Left lung (tissue), 10 donors: Measurements from ENCODE around the gene PCNX2. TPM values are rescaled to one million over a fixed set of nuclear protein-coding genes. Genes with fewer than 3 reads are reported as not detected.

Experiments used
- ATAC-seq: fragments of 200-7000 bp; cut with Tn5 transposase; one replicate; pipeline ENCODE4 v1.9.1; 2020; ENCODE audit warnings: moderate library complexity
- DNase-seq, 4 donors: peaks; one replicate each; pipeline ENCODE4 v3.0.0-alpha.2; 2013 to 2020
- H3K27ac ChIP-seq, 2 donors: fragments of 200-600 bp; sonication (generic) in 1 of 2; one replicate each; pipeline versions ENCODE4 v1.5.0 to v1.8.0; 2020 to 2021
- H3K27me3 ChIP-seq, 2 donors: fragments of 200-600 bp; sonication (generic) in 1 of 2; one replicate each; pipeline versions ENCODE4 v1.5.0 to v1.8.0; 2020 to 2021
- H3K36me3 ChIP-seq, 2 donors: fragments of 200-600 bp; sonication (generic) in 1 of 2; one replicate each; pipeline versions ENCODE4 v1.5.0 to v1.8.0; 2020 to 2021
- H3K4me1 ChIP-seq, 2 donors: fragments of 200-600 bp; one replicate each; pipeline ENCODE4 v1.8.0; 2021
- H3K4me3 ChIP-seq, 2 donors: fragments of 200-600 bp; sonication (generic) in 1 of 2; one replicate each; pipeline versions ENCODE4 v1.5.0 to v1.8.0; 2020 to 2021; ENCODE audit warnings: mild to moderate bottlenecking in 1 of 2
- H3K9me3 ChIP-seq, 2 donors: fragments of 200-600 bp; sonication (generic) in 1 of 2; one replicate each; pipeline versions ENCODE4 v1.5.0 to v1.8.0; 2020 to 2021
- intact Hi-C, 2 donors: fragments of 100-400 bp; cut with DNase I; formaldehyde crosslinking; loops; one replicate each; pipeline versions ENCODE4 v1.11.2 to v1.14.2; 2022
- polyA plus RNA-seq, 6 donors: library from polyadenylated mRNA; unstranded; fragments of 120-200 nt; gene quantifications; one replicate each; pipeline ENCODE4 v1.2.1, GENCODE V29; 2013; ENCODE audit not compliant: insufficient read length in 6 of 6
- total RNA-seq, 2 donors: library from RNA; stranded (reverse); fragmentation: NEBNext Ultra II Directional; extraction: Animal tissue kit (Norgen Biotek cat#: 25700); gene quantifications; one replicate each; pipeline ENCODE4 v1.2.1, GENCODE V29; 2021
- TF ChIP-seq, protein P1 (sequence below), 2 donors: fragments of 200-600 bp; sonication (generic) in 1 of 2; IDR thresholded peaks; one replicate each; pipeline versions ENCODE4 v1.5.0 to v1.8.0; 2021; ENCODE audit warnings: antibody characterized with exemption in 2 of 2
- donor health status: DM: no; HTN: yes; CAD: no.
- donor health status: DM: no; HTN: no; CAD: no.

Gene PCNX2
- total and polyA plus RNA-seq, 8 donors, result 9.2 to 14.7 (median 11.3) TPM

DNA sequence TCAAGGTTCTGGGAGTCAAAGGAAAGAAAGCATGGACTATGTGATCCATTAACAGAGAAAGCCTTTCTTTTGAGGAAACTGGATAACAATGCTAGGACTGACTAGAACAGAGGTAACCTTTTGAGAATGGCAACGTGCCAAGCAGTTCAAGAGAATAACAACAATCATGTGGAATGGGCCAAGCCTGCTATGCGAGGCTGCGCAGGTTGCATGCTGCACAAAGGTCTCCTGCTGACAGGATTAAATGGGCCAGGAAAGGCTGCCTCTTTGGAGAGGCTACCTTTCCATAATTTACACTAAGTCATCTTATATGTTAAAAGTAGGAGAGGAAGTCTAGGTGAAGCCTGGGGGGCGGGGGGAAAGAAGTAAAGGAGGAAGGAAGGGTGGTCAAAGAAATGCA lies 5.8 kb downstream of the PCNX2 start:
- peaks cover 0 to 3% of the 10 kb centered on the region in 2 donors for H3K27me3 ChIP-seq
- intact Hi-C loops, result no loop called here
- H3K4me1 ChIP-seq, result peaks cover 0 to 10% of the 10 kb centered on the region in 2 donors
- H3K36me3 ChIP-seq, result no peaks in the 10 kb centered on the region
- TF ChIP-seq, protein P1, sequence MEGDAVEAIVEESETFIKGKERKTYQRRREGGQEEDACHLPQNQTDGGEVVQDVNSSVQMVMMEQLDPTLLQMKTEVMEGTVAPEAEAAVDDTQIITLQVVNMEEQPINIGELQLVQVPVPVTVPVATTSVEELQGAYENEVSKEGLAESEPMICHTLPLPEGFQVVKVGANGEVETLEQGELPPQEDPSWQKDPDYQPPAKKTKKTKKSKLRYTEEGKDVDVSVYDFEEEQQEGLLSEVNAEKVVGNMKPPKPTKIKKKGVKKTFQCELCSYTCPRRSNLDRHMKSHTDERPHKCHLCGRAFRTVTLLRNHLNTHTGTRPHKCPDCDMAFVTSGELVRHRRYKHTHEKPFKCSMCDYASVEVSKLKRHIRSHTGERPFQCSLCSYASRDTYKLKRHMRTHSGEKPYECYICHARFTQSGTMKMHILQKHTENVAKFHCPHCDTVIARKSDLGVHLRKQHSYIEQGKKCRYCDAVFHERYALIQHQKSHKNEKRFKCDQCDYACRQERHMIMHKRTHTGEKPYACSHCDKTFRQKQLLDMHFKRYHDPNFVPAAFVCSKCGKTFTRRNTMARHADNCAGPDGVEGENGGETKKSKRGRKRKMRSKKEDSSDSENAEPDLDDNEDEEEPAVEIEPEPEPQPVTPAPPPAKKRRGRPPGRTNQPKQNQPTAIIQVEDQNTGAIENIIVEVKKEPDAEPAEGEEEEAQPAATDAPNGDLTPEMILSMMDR (IDR thresholded peaks at IDR 0.05), result no peak
- H3K9me3 ChIP-seq, result no peaks in the 10 kb centered on the region
- DNase-seq, result no peak
- no peak overlapping the region for H3K27ac ChIP-seq
- ATAC-seq, result no peak
- H3K4me3 ChIP-seq, result no peak overlapping the region

GRCh38 chr1:233282582-233282886 lies 13.0 kb downstream of the PCNX2 start:
- H3K27me3 ChIP-seq, result no peaks in the 10 kb centered on the region
- intact Hi-C loops, result no loop called here
- H3K27ac ChIP-seq, result no peak overlapping the region
- ATAC-seq (no peak), DNase-seq (no peak)
- no peaks in the 10 kb centered on the region for H3K9me3 ChIP-seq
- H3K4me1 ChIP-seq, result no peaks in the 10 kb centered on the region
- no peaks in the 10 kb centered on the region for H3K36me3 ChIP-seq
- no peak overlapping the region for H3K4me3 ChIP-seq
- TF ChIP-seq, protein P1 (IDR thresholded peaks at IDR 0.05), result no peak

DNA sequence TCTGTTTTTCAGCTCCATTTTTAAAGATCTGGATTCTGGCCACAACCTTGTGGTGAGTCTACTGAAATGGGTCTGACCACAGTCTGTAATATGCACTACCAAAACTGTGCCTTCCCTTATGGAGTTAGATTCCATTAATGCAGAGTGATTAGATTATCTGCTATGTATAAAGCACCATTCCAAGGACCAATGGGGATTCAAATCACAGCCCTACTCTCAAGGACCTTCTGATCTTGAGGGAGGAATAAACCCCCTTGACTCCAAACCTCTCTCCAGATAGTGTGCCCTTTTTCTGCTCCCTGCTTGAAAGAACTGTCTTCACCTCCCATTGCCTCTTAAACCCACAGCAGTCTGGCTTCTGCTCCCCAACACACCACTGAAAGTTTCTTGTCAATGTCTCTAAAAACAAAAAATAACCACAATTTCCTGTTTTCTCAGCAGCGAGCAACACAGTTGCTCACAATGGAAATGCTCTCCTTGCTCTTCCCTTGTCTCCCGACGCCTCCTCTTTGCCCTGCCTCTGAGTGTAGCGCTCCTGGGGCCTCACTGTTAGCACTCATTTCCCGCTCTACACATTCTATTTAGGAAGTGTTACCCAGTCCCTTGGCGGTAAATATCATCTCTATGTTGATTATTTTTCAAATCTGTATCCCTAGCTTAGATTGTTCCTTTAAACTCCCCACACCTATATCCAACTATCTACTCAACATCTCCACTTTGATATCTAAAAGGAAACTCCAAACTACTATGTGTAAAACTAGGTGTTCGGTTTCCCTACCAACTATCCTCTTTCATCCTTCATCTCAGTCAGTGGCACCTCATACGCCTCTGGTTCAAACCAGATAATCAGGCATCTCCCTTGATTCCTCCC lies 13.6 kb downstream of the PCNX2 start:
- Histone ChIP-seq H3K4me1 (no peaks in the 10 kb centered on the region), H3K4me3 (no peak overlapping the region), H3K27me3 (no peaks in the 10 kb centered on the region), H3K36me3 (no peaks in the 10 kb centered on the region), H3K9me3 (no peaks in the 10 kb centered on the region), H3K27ac (no peak overlapping the region)
- intact Hi-C loops, result no loop called here
- TF ChIP-seq, protein P1 (IDR thresholded peaks at IDR 0.05), result no peak
- ATAC-seq, result peak; percentile 44
- DNase-seq, result no peak

- DNase-seq, result no peak
- ATAC-seq, result no peak
- Histone ChIP-seq H3K27ac (no peak overlapping the region), H3K36me3 (no peaks in the 10 kb centered on the region), H3K9me3 (no peaks in the 10 kb centered on the region), H3K27me3 (no peaks in the 10 kb centered on the region), H3K4me3 (no peak overlapping the region), H3K4me1 (no peaks in the 10 kb centered on the region)
- TF ChIP-seq, protein P1 (IDR thresholded peaks at IDR 0.05), result no peak
- intact Hi-C loops, result no loop called here
These were observed 15.6 kb downstream of the PCNX2 start for GRCh38 chr1:233279971-233280370.

DNA sequence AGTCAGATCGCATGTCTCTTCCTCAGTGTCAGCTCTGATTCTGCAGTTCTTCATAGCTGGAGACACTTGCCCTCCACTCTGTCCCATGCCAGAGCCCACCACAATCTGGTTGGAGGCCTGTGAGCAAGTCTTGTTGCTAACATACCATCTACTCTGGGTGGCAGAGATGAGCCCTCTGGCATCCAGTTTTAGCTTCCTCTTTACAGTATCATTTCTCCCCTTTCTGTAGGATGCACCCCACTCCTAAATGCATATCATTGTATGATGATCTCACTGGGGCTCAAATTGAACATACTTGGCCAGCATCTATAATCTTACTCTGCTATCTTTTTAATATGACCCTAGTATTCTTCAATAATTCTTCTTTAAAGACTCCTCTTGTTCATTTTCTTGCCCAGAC lies 16.9 kb downstream of the PCNX2 start:
- Histone ChIP-seq H3K4me1 (no peaks in the 10 kb centered on the region), H3K27ac (no peak overlapping the region), H3K36me3 (no peaks in the 10 kb centered on the region), H3K9me3 (no peaks in the 10 kb centered on the region), H3K4me3 (no peak overlapping the region), H3K27me3 (no peaks in the 10 kb centered on the region)
- TF ChIP-seq, protein P1 (IDR thresholded peaks at IDR 0.05), result no peak
- intact Hi-C loops, result no loop called here
- DNase-seq, result no peak
- no peak for ATAC-seq
